K562 (cell line): ENCODE measurements around the gene ZNF322. TPM values are rescaled to one million over a fixed set of nuclear protein-coding genes. Genes with fewer than 3 reads are reported as not detected.

Experiments
- CBX1 ChIP-seq: sonication (generic); IDR thresholded peaks from 2 replicates; pipeline ENCODE4 v1.6.1; 2016; ENCODE audit warnings: antibody characterized with exemption, low read depth, mild to moderate bottlenecking
- CEBPG ChIP-seq, 3 experiments: fragments of 200-800 bp in 1 of 3; sonication (Bioruptor generic) in 1 of 3; sonication (generic) in 1 of 3; formaldehyde crosslinking in 1 of 3; IDR thresholded peaks in 2 of 3; conservative IDR thresholded peaks in 1 of 3; 2 replicates each; pipeline versions ENCODE4 v1.6.1 to v1.8.0; 2016 to 2022; ENCODE audit warnings: missing compliant biosample characterization in 2 of 3, missing genetic modification characterization in 2 of 3, mild to moderate bottlenecking in 1 of 3, missing genetic modification reagents in 1 of 3
- CREM ChIP-seq: IDR thresholded peaks from 2 replicates; pipeline ENCODE4 v1.6.1; 2014; ENCODE audit warnings: antibody characterized with exemption, low read depth
- HEY1 ChIP-seq: fragments of 250-450 bp; sonication (Bioruptor Pico); IDR thresholded peaks from 2 replicates; pipeline ENCODE4 v1.5.0; 2020; ENCODE audit warnings: mild to moderate bottlenecking, moderate library complexity, borderline replicate concordance
- MAFG ChIP-seq: fragments of 450-650 bp; conservative IDR thresholded peaks from 2 replicates; pipeline ENCODE4 v1.6.1; 2016; ENCODE audit warnings: missing genetic modification characterization, missing compliant biosample characterization
- SMAD4 ChIP-seq: fragments of 250-450 bp; sonication (Bioruptor Pico); conservative IDR thresholded peaks from 2 replicates; pipeline ENCODE4 v1.8.0; 2021; ENCODE audit warnings: inconsistent platforms, mild to moderate bottlenecking, moderate library complexity
- SOX6 ChIP-seq: fragments of 450-650 bp; IDR thresholded peaks from 2 replicates; pipeline ENCODE4 v1.6.1; 2014; ENCODE audit warnings: mild to moderate bottlenecking
- TFAM ChIP-seq: fragments of 250-450 bp; sonication (Bioruptor Pico); conservative IDR thresholded peaks from 2 replicates; pipeline ENCODE4 v1.5.0; 2021; ENCODE audit warnings: mild to moderate bottlenecking, moderate library complexity
- ZNF408 ChIP-seq: fragments of 250-450 bp; sonication (Bioruptor Pico); IDR thresholded peaks from 2 replicates; pipeline ENCODE4 v1.4.0; 2020; ENCODE audit warnings: low read depth, mild to moderate bottlenecking, moderate library complexity
- polyA plus RNA-seq, 8 experiments: library from polyadenylated mRNA; depleted of rRNA in 4 of 8; stranded (reverse) in 5 of 8; unstranded in 3 of 8; fragments of >200 nt; fragmentation: Nextera tagmentation in 2 of 8; fragmentation: Illumina TruSeq in 1 of 8; extraction: Ambion mirVana in 2 of 8; extraction: Trizol in 1 of 8; gene quantifications; 2 replicates each; pipeline versions ENCODE4 v1.2.1 to v1.2.3, GENCODE V29; 2011 to 2014; ENCODE audit warnings: inconsistent platforms in 1 of 8, missing spikeins in 1 of 8
- total RNA-seq, 7 experiments: library from RNA; depleted of rRNA in 6 of 7; stranded (reverse); fragments of >200 nt in 6 of 7; fragmentation: Illumina TruSeq in 2 of 7; extraction: Trizol in 2 of 7; gene quantifications; 2 replicates each; pipeline versions ENCODE4 v1.2.1 to v1.2.3, GENCODE V29; 2011 to 2021; ENCODE audit warnings: low replicate concordance in 1 of 7
- TF ChIP-seq, protein P1 (sequence below): fragments of 450-650 bp; formaldehyde crosslinking; IDR thresholded peaks from 2 replicates; pipeline ENCODE4 v1.4.0; 2022; ENCODE audit warnings: missing genetic modification characterization
- TF ChIP-seq, protein P2 (sequence below): fragments of 250-450 bp; sonication (Bioruptor Pico); IDR thresholded peaks from 2 replicates; pipeline ENCODE4 v1.9.0; 2021; ENCODE audit warnings: mild to moderate bottlenecking
- TF ChIP-seq, protein P3 (sequence below): fragments of 450-650 bp; IDR thresholded peaks from 2 replicates; pipeline ENCODE4 v1.6.1; 2016; ENCODE audit warnings: low read depth
- TF ChIP-seq, protein P4 (sequence below): sonication (generic); formaldehyde crosslinking; IDR thresholded peaks from 2 replicates; pipeline ENCODE4 v1.8.0; 2022; ENCODE audit warnings: mild to moderate bottlenecking, missing genetic modification reagents

Gene ZNF322
- total and polyA plus RNA-seq, 9 of the 15 experiments (the other 6 are each of a cell fraction or from before 2014, with no cell fraction given), result 4.7 to 31.2 (median 18.7) TPM

DNA sequence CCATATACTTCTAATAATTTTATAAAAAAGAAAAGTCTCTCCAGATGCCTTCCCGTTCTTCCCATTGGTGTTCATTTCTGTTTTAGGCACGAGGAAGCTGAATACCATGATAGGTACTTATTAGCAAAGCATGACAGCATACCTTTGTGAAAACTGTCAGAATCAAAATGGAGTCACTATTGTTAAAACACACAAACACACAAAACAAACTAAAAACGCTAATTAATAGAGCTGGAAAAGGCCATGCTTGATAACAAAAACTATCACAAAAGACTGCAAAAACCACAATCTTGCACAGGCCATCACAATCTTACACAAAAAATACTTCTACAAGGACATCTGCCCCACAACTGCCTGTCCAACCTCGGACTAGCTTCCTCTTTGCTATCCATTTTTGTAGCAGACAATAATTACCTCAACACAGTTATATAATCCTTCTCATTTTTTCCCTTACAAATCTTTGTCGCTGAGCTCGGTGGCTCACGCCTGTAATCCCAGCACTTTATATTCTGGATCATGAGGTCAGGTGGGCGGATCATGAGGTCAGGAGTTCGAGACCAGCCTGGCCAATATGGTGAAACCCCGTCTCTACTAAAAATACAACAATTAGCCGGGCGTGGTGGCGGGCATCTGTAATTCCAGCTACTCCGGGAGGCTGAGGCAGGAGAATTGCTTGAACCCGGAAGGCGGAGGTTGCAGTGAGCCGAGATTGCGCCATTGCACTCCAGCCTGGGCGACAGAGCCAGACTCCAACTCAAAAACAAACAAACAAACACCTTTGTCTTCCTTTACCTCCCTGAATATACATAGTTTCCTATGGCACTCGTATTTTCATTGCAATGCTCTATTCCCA is 66.0 kb downstream of the ZNF322 start (continued):
- TF ChIP-seq, protein P1, sequence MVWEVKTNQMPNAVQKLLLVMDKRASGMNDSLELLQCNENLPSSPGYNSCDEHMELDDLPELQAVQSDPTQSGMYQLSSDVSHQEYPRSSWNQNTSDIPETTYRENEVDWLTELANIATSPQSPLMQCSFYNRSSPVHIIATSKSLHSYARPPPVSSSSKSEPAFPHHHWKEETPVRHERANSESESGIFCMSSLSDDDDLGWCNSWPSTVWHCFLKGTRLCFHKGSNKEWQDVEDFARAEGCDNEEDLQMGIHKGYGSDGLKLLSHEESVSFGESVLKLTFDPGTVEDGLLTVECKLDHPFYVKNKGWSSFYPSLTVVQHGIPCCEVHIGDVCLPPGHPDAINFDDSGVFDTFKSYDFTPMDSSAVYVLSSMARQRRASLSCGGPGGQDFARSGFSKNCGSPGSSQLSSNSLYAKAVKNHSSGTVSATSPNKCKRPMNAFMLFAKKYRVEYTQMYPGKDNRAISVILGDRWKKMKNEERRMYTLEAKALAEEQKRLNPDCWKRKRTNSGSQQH (CRISPR knock-in tag), result peak; percentile 56; the same call in 1 of the 2 replicates
- TF ChIP-seq MAFG, result no peak
- peak; percentile 71; the same call in 1 of the 2 replicates for TF ChIP-seq CEBPG (CRISPR knock-in tag; IDR thresholded peaks at IDR 0.05)
- peak in 1 of 2 experiments; percentile 91; a peak in 2 of 4 replicates for TF ChIP-seq CEBPG (tag; conservative IDR thresholded peaks at IDR 0.05 in 1 of 2, IDR thresholded peaks at IDR 0.05 in 1 of 2)
- TF ChIP-seq CREM, result no peak
- TF ChIP-seq ZNF408 (CRISPR knock-in tag), result no peak
- no peak for TF ChIP-seq TFAM (CRISPR knock-in tag)
- TF ChIP-seq, protein P2, sequence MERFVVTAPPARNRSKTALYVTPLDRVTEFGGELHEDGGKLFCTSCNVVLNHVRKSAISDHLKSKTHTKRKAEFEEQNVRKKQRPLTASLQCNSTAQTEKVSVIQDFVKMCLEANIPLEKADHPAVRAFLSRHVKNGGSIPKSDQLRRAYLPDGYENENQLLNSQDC, result no peak
- TF ChIP-seq, protein P3, sequence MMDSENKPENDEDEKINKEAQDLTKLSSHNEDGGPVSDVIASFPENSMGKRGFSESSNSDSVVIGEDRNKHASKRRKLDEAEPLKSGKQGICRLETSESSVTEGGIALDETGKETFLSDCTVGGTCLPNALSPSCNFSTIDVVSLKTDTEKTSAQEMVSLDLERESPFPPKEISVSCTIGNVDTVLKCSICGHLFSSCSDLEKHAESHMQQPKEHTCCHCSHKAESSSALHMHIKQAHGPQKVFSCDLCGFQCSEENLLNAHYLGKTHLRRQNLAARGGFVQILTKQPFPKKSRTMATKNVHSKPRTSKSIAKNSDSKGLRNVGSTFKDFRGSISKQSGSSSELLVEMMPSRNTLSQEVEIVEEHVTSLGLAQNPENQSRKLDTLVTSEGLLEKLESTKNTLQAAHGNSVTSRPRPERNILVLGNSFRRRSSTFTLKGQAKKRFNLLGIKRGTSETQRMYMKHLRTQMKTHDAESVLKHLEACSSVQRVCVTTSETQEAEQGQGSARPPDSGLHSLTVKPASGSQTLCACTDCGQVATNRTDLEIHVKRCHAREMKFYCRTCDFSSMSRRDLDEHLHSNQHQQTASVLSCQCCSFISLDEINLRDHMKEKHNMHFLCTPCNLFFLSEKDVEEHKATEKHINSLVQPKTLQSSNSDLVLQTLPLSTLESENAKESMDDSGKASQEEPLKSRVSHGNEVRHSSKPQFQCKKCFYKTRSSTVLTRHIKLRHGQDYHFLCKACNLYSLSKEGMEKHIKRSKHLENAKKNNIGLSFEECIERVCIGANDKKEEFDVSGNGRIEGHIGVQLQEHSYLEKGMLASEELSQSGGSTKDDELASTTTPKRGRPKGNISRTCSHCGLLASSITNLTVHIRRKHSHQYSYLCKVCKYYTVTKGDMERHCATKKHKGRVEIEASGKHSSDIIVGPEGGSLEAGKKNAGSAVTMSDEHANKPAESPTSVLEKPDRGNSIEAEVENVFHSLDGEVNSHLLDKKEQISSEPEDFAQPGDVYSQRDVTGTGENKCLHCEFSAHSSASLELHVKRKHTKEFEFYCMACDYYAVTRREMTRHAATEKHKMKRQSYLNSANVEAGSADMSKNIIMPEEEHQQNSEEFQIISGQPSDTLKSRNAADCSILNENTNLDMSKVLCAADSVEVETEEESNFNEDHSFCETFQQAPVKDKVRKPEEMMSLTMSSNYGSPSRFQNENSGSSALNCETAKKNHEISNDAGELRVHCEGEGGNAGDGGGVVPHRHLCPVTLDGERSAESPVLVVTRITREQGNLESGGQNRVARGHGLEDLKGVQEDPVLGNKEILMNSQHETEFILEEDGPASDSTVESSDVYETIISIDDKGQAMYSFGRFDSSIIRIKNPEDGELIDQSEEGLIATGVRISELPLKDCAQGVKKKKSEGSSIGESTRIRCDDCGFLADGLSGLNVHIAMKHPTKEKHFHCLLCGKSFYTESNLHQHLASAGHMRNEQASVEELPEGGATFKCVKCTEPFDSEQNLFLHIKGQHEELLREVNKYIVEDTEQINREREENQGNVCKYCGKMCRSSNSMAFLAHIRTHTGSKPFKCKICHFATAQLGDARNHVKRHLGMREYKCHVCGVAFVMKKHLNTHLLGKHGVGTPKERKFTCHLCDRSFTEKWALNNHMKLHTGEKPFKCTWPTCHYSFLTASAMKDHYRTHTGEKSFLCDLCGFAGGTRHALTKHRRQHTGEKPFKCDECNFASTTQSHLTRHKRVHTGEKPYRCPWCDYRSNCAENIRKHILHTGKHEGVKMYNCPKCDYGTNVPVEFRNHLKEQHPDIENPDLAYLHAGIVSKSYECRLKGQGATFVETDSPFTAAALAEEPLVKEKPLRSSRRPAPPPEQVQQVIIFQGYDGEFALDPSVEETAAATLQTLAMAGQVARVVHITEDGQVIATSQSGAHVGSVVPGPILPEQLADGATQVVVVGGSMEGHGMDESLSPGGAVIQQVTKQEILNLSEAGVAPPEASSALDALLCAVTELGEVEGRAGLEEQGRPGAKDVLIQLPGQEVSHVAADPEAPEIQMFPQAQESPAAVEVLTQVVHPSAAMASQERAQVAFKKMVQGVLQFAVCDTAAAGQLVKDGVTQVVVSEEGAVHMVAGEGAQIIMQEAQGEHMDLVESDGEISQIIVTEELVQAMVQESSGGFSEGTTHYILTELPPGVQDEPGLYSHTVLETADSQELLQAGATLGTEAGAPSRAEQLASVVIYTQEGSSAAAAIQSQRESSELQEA, result no peak
- TF ChIP-seq SMAD4, result peak; percentile 67; the same call in 1 of the 2 replicates
- 0 out of 2 replicates have a peak, but pooled peaks have one; percentile 61 for TF ChIP-seq CBX1
- TF ChIP-seq HEY1 (CRISPR knock-in tag), result no peak
- TF ChIP-seq, protein P4, sequence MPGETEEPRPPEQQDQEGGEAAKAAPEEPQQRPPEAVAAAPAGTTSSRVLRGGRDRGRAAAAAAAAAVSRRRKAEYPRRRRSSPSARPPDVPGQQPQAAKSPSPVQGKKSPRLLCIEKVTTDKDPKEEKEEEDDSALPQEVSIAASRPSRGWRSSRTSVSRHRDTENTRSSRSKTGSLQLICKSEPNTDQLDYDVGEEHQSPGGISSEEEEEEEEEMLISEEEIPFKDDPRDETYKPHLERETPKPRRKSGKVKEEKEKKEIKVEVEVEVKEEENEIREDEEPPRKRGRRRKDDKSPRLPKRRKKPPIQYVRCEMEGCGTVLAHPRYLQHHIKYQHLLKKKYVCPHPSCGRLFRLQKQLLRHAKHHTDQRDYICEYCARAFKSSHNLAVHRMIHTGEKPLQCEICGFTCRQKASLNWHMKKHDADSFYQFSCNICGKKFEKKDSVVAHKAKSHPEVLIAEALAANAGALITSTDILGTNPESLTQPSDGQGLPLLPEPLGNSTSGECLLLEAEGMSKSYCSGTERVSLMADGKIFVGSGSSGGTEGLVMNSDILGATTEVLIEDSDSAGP, result no peak
- TF ChIP-seq SOX6, result no peak
